Measurements from ENCODE around the gene MTX1.
A peak's percentile ranks its signal among the peaks of the same experiment; 100 is the strongest.

Gene MTX1

GRCh38 chr1:155174324-155175280 is 33.9 kb upstream of the MTX1 start:
- peak; percentile 70 for DNase-seq (ENCODE audit: low spot score)

GRCh38 chr1:155175281-155175926 is 33.1 kb upstream of the MTX1 start:
- peak; percentile 5 for DNase-seq (ENCODE audit: low spot score)

GRCh38 chr1:155175927-155176371 is 32.5 kb upstream of the MTX1 start:
- DNase-seq (ENCODE audit: low spot score), result peak; percentile 5

- DNase-seq (ENCODE audit: low spot score), result peak; percentile 95
Observed at GRCh38 chr1:155176544-155177071, 31.9 kb upstream of the MTX1 start.

- DNase-seq (ENCODE audit: low spot score), result no peak
Observed at GRCh38 chr1:155177192-155177917, 31.1 kb upstream of the MTX1 start.

GRCh38 chr1:155177918-155178281 is 30.6 kb upstream of the MTX1 start:
- no peak for DNase-seq (ENCODE audit: low spot score)

GRCh38 chr1:155178441-155179111 is 29.9 kb upstream of the MTX1 start:
- no peak for DNase-seq (ENCODE audit: low spot score)

- no peak for DNase-seq (ENCODE audit: low spot score)
Observed at GRCh38 chr1:155179112-155180031, 29.1 kb upstream of the MTX1 start.

- DNase-seq (ENCODE audit: low spot score), result no peak
Observed at GRCh38 chr1:155181371-155182051, 27.0 kb upstream of the MTX1 start.

- no peak for DNase-seq (ENCODE audit: low spot score)
Observed at GRCh38 chr1:155182052-155182550, 26.4 kb upstream of the MTX1 start.

GRCh38 chr1:155183775-155184221 is 24.7 kb upstream of the MTX1 start:
- no peak for DNase-seq (ENCODE audit: low spot score)

GRCh38 chr1:155184351-155184811 is 24.1 kb upstream of the MTX1 start:
- DNase-seq (ENCODE audit: low spot score), result no peak

GRCh38 chr1:155184835-155185782 is 23.4 kb upstream of the MTX1 start:
- DNase-seq (ENCODE audit: low spot score), result no peak

- no peak for DNase-seq (ENCODE audit: low spot score)
Observed at GRCh38 chr1:155185783-155186066, 22.8 kb upstream of the MTX1 start.

GRCh38 chr1:155186067-155186793 is 22.3 kb upstream of the MTX1 start:
- DNase-seq (ENCODE audit: low spot score), result no peak

- no peak for DNase-seq (ENCODE audit: low spot score)
Observed at GRCh38 chr1:155186794-155187455, 21.6 kb upstream of the MTX1 start.

GRCh38 chr1:155187456-155187891 is 21.0 kb upstream of the MTX1 start:
- no peak for DNase-seq (ENCODE audit: low spot score)

Measured in AG08396 (cell line).